ENCODE data around the gene IRAK2.

- TF ChIP-seq POLR2AphosphoS5 (IDR thresholded peaks at IDR 0.05; ENCODE audit: low read depth, low read length) = no peak
- no peak for TF ChIP-seq POLR2A (IDR thresholded peaks at IDR 0.05; ENCODE audit: low read depth, low read length)
- no peak for TF ChIP-seq TAF1 (IDR thresholded peaks at IDR 0.05; ENCODE audit: low read depth, low read length)
- no peak for TF ChIP-seq PAX5 (IDR thresholded peaks at IDR 0.05; ENCODE audit: insufficient read depth, low read length, severe bottlenecking)
- TF ChIP-seq SPI1 (IDR thresholded peaks at IDR 0.05; ENCODE audit: low read depth, low read length) = no peak
These were observed 21.8 kb upstream of the IRAK2 start for GRCh38 chr3:10142707-10143560.

Data from GM12891 (cell line).